Stimulated activated CD8-positive, alpha-beta memory T cell treated with anti-CD3 and anti-CD28 coated beads, Interleukin-7, amount 100 ng/mL, for 24 hours (primary cell): ENCODE data around the gene SDF2L1.

ENCODE experiments used
- DNase-seq: peaks from one replicate; pipeline ENCODE4 v3.0.0-alpha.2; 2020; ENCODE audit warnings: low read depth

SDF2L1 gene

GRCh38 chr22:21622011-21622918, 19.8 kb upstream of the SDF2L1 start:
- no peak for DNase-seq

- DNase-seq = no peak
These were observed 19.0 kb upstream of the SDF2L1 start for GRCh38 chr22:21622919-21623647.

GRCh38 chr22:21623648-21623970, 18.5 kb upstream of the SDF2L1 start:
- no peak for DNase-seq

GRCh38 chr22:21624120-21624879, 17.8 kb upstream of the SDF2L1 start:
- peak; percentile 33 for DNase-seq

- DNase-seq = no peak
These were observed 17.0 kb upstream of the SDF2L1 start for GRCh38 chr22:21624880-21625791.

GRCh38 chr22:21626073-21626734, 15.9 kb upstream of the SDF2L1 start:
- DNase-seq = no peak

- DNase-seq = no peak
These were observed 15.2 kb upstream of the SDF2L1 start for GRCh38 chr22:21626735-21627469.

GRCh38 chr22:21628386-21629254, 13.5 kb upstream of the SDF2L1 start:
- DNase-seq = no peak

- DNase-seq = peak; percentile 95
These were observed 12.6 kb upstream of the SDF2L1 start, which contains the start of gene YDJC for GRCh38 chr22:21629255-21630149. YDJC (minus strand) TSS chr22:21630022; CDS start chr22:21630014, 8 bp downstream.

- no peak for DNase-seq
These were observed 11.1 kb upstream of the SDF2L1 start for GRCh38 chr22:21631025-21631424.

GRCh38 chr22:21632237-21632895, 9.7 kb upstream of the SDF2L1 start, which contains the start of gene CCDC116:
CCDC116 (plus strand) TSS chr22:21632760; CDS start chr22:21633182, 422 bp downstream.
- DNase-seq = peak; percentile 36

- DNase-seq = no peak
These were observed 9.2 kb upstream of the SDF2L1 start for GRCh38 chr22:21632931-21633330.

- DNase-seq = no peak
These were observed 8.6 kb upstream of the SDF2L1 start for GRCh38 chr22:21633481-21633880.

- DNase-seq = no peak
These were observed 8.0 kb upstream of the SDF2L1 start for GRCh38 chr22:21634081-21634480.

GRCh38 chr22:21634844-21635243, 7.3 kb upstream of the SDF2L1 start:
- DNase-seq = no peak

GRCh38 chr22:21635771-21636510, 6.2 kb upstream of the SDF2L1 start:
- DNase-seq = no peak
